HepG2 (cell line): ENCODE results near the gene TMEM198. TPM values are rescaled to one million over a fixed set of nuclear protein-coding genes. Genes with fewer than 3 reads are reported as not detected.

Experiments used
- E2F1 ChIP-seq: sonication (generic); formaldehyde crosslinking; IDR thresholded peaks from 2 replicates; pipeline ENCODE4 v1.5.0; 2020; ENCODE audit warnings: missing genetic modification reagents
- IKZF1 ChIP-seq: fragments of 450-650 bp; IDR thresholded peaks from 2 replicates; pipeline ENCODE4 v1.7.1; 2016
- KLF15 ChIP-seq: sonication (generic); formaldehyde crosslinking; IDR thresholded peaks from 2 replicates; pipeline ENCODE4 v1.8.1; 2023; ENCODE audit warnings: borderline replicate concordance, mild to moderate bottlenecking, inconsistent platforms, missing genetic modification reagents, mixed read lengths
- MED13 ChIP-seq: sonication (generic); formaldehyde crosslinking; IDR thresholded peaks from 2 replicates; pipeline ENCODE4 v1.5.0; 2020; ENCODE audit warnings: missing genetic modification reagents
- NFE2 ChIP-seq: sonication (generic); formaldehyde crosslinking; IDR thresholded peaks from 2 replicates; pipeline ENCODE4 v1.4.0; 2020; ENCODE audit warnings: missing genetic modification reagents
- NFE2L1 ChIP-seq: sonication (generic); formaldehyde crosslinking; IDR thresholded peaks from 2 replicates; pipeline ENCODE4 v1.4.0; 2020; ENCODE audit warnings: missing genetic modification reagents, mild to moderate bottlenecking, borderline replicate concordance
- RXRB ChIP-seq: IDR thresholded peaks from 2 replicates; pipeline ENCODE4 v1.6.1; 2016; ENCODE audit warnings: borderline replicate concordance, missing genetic modification reagents, missing compliant biosample characterization
- SRF ChIP-seq: IDR thresholded peaks from 2 replicates; pipeline ENCODE4 v1.6.1; 2011; ENCODE audit warnings: mild to moderate bottlenecking, low read depth, low read length, moderate library complexity
- SSRP1 ChIP-seq: IDR thresholded peaks from 2 replicates; pipeline ENCODE4 v1.6.1; 2016; ENCODE audit warnings: control low read depth
- TRAFD1 ChIP-seq: sonication (generic); formaldehyde crosslinking; IDR thresholded peaks from 2 replicates; pipeline ENCODE4 v1.5.1; 2020; ENCODE audit warnings: missing genetic modification reagents, mild to moderate bottlenecking, borderline replicate concordance
- YY1 ChIP-seq: IDR thresholded peaks from 2 replicates; pipeline ENCODE4 v1.6.1; 2011; ENCODE audit warnings: low read length, low read depth, moderate library complexity, mild to moderate bottlenecking; ENCODE audit not compliant: insufficient read depth, insufficient replicate concordance
- ZFY ChIP-seq: sonication (generic); formaldehyde crosslinking; IDR thresholded peaks from 2 replicates; pipeline ENCODE4 v1.4.0; 2020; ENCODE audit warnings: missing genetic modification reagents
- ZNF292 ChIP-seq: sonication (generic); formaldehyde crosslinking; IDR thresholded peaks from 2 replicates; pipeline ENCODE4 v1.8.1; 2022; ENCODE audit warnings: mild to moderate bottlenecking, low read depth, missing genetic modification reagents, borderline replicate concordance
- ZNF34 ChIP-seq: sonication (generic); formaldehyde crosslinking; IDR thresholded peaks from 2 replicates; pipeline ENCODE4 v1.4.0; 2020; ENCODE audit warnings: mild to moderate bottlenecking, missing genetic modification reagents, borderline replicate concordance
- ZNF451 ChIP-seq: sonication (generic); formaldehyde crosslinking; IDR thresholded peaks from 2 replicates; pipeline ENCODE4 v1.5.0; 2020; ENCODE audit warnings: mild to moderate bottlenecking, missing genetic modification reagents
- ZNF557 ChIP-seq: sonication (generic); formaldehyde crosslinking; IDR thresholded peaks from 2 replicates; pipeline ENCODE4 v1.4.0; 2020; ENCODE audit warnings: missing genetic modification reagents
- ZNF775 ChIP-seq: sonication (generic); formaldehyde crosslinking; IDR thresholded peaks from 2 replicates; pipeline ENCODE4 v1.4.0; 2020; ENCODE audit warnings: missing genetic modification reagents, mild to moderate bottlenecking, moderate library complexity, borderline replicate concordance
- polyA plus RNA-seq, 8 experiments: library from polyadenylated mRNA; depleted of rRNA in 3 of 8; stranded (reverse) in 7 of 8; unstranded in 1 of 8; fragments of >200 nt; fragmentation: Illumina TruSeq in 4 of 8; extraction: Trizol in 4 of 8; gene quantifications; 2 replicates each; pipeline versions ENCODE4 v1.2.1 to v1.2.3, GENCODE V29; 2011 to 2016; ENCODE audit warnings: low read depth in 4 of 8, missing spikeins in 1 of 8, mixed read lengths in 1 of 8; ENCODE audit not compliant: insufficient read depth in 1 of 8
- total RNA-seq, 5 experiments: library from RNA; depleted of rRNA; stranded (reverse); fragments of >200 nt; fragmentation: Illumina TruSeq; extraction: Trizol; gene quantifications; 2 replicates each; pipeline ENCODE4 v1.2.3, GENCODE V29; 2016; ENCODE audit warnings: low read depth in 1 of 5
- TF ChIP-seq, protein P1 (sequence below), 2 experiments: sonication (generic) in 1 of 2; formaldehyde crosslinking in 1 of 2; IDR thresholded peaks; 2 replicates each; pipeline versions ENCODE4 v1.4.0 to v1.6.1; 2016 to 2020; ENCODE audit warnings: borderline replicate concordance in 1 of 2, low read depth in 1 of 2, mild to moderate bottlenecking in 1 of 2, missing genetic modification reagents in 1 of 2

Gene TMEM198
- total and polyA plus RNA-seq, 2 of the 13 experiments (the other 11 are each of a cell fraction or from before 2014, with no cell fraction given) = 17.3 to 23.5 TPM

GRCh38 chr2:219576505-219577388 is 32.9 kb downstream of the TMEM198 start (continued):
- TF ChIP-seq, protein P1, sequence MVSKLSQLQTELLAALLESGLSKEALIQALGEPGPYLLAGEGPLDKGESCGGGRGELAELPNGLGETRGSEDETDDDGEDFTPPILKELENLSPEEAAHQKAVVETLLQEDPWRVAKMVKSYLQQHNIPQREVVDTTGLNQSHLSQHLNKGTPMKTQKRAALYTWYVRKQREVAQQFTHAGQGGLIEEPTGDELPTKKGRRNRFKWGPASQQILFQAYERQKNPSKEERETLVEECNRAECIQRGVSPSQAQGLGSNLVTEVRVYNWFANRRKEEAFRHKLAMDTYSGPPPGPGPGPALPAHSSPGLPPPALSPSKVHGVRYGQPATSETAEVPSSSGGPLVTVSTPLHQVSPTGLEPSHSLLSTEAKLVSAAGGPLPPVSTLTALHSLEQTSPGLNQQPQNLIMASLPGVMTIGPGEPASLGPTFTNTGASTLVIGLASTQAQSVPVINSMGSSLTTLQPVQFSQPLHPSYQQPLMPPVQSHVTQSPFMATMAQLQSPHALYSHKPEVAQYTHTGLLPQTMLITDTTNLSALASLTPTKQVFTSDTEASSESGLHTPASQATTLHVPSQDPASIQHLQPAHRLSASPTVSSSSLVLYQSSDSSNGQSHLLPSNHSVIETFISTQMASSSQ (IDR thresholded peaks at IDR 0.05; ENCODE audit: low read depth) = peak; percentile 80
- TF ChIP-seq, protein P1 (CRISPR knock-in tag; IDR thresholded peaks at IDR 0.05; ENCODE audit: borderline replicate concordance) = peak; percentile 93; the same call in 1 of the 2 replicates
- TF ChIP-seq ZNF775 (CRISPR knock-in tag) (no peak), SSRP1 (peak; percentile 97), YY1 (peak; percentile 76), ZNF34 (CRISPR knock-in tag) (0 out of 2 replicates have a peak, but pooled peaks have one; percentile 92), MED13 (CRISPR knock-in tag) (peak; percentile 75; the same call in 1 of the 2 replicates), ZNF451 (CRISPR knock-in tag) (peak; percentile 60; the same call in 1 of the 2 replicates), ZNF292 (CRISPR knock-in tag) (peak; percentile 100), KLF15 (CRISPR knock-in tag) (0 out of 2 replicates have a peak, but pooled peaks have one; percentile 59), NFE2 (CRISPR knock-in tag) (peak; percentile 58), NFE2L1 (CRISPR knock-in tag) (no peak), SRF (0 out of 2 replicates have a peak, but pooled peaks have one; percentile 53), ZNF557 (CRISPR knock-in tag) (peak; percentile 88), TRAFD1 (no peak; the same call in 1 of the 2 replicates), RXRB (CRISPR knock-in tag) (peak; percentile 94), IKZF1 (no peak), ZFY (0 out of 2 replicates have a peak, but pooled peaks have one; percentile 20), E2F1 (CRISPR knock-in tag) (no peak)
